Activated CD4-positive, alpha-beta T cell treated with anti-CD3 and anti-CD28 coated beads, Interleukin-10, Interleukin-2, amounts not matched to agents 100 ng/mL and 50 ng/mL, durations not matched to agents 16 hours and 8 hours (primary cell): Measurements from ENCODE around the gene CANT1.
A peak's percentile ranks its signal among the peaks of the same experiment; 100 is the strongest.

ENCODE experiments used
- DNase-seq: peaks from one replicate; pipeline ENCODE4 v3.0.0-alpha.2; 2020

Gene CANT1

GRCh38 chr17:78993981-78994671, 15.4 kb downstream of the CANT1 start:
- DNase-seq, result no peak

- peak; percentile 52 for DNase-seq
Observed at GRCh38 chr17:78993241-78993956, 16.2 kb downstream of the CANT1 start.

GRCh38 chr17:78992542-78993212, 16.9 kb downstream of the CANT1 start:
- DNase-seq, result no peak

DNA sequence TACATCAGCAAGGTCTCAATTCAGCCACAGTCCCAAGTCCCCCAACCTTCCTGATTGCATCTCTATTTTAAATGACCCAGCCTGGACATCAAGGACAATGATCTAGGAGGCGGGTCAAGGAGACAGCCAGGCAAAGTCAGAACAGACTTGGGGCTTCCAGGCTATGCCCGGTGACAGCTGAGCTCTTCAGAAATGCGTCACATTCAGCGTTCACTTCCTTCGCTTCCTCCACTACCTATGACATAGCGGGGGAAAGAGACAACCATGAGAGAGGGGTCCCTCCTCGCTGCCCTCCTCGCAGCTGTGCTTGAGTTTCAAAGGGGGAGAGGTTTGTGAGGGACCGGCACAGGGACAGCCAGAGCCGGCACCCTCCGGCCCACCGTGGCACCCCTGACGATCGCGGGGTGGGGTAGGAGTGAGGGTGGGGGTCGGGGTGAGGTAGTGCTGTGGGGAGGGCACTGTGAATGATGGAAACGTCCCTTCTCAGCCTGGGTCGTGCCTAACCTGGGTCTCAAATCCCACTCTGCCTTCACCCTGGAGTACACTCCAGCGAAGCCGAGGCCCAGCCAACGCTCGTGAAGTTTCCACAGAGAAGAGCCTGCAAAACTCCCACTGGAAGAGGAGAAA, 17.5 kb downstream of the CANT1 start:
- DNase-seq, result no peak

DNA sequence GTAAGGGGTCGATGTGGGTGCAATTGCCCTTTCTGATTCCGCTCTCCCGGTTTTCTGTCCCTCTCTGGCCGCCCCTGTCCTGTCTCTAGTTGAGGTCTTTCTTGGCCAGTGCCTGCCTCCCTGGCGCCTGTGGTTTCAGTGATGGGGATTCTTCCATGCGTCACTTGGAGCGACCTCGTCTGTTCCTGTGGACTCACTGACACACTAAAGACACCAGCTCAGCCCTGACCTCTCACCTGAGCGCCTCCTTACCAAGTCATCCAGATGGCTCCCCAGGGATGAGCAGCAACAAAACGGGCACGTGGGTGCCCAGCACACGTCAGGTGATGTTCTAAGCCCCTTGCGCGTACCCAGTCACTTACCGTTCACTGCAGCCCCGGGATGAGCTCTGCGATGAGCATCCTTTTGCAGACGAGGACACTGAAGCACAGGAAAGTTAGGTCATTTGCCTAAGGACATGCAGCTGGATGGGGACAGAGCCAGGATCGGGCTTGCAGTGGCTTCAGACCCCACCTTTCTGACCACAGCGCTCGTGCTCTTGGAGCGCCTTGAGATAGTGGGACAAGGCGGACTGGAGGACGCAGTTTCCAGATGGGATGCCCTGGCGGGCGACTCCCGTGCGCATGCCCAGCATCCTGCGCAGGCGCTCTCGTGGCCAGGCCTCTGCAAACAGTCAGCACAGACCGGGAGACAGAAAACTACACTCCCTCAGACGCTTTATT, 18.4 kb downstream of the CANT1 start:
- no peak for DNase-seq

- no peak for DNase-seq
Observed at GRCh38 chr17:78990349-78991016, 19.1 kb downstream of the CANT1 start.

DNA sequence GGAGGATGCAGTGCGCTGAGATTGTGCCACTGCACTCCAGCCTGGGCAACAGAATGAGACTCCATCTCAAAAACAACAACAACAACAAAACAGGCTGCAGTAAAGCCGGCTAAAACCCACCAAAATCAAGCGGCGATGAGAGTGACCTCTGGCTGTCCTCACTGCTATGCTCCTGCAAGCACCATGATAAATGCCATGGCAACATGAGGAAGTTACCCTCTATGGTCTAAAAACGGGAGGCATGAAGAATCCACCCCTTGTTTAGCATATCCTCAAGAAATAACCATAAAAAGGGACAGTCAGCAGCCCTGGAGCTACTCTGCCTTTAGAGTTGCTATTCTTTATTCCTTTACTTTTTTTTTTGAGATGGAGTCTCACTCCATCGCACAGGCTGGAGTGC, 21.4 kb downstream of the CANT1 start:
- DNase-seq, result no peak

- no peak for DNase-seq
Observed at GRCh38 chr17:78986649-78987328, 22.8 kb downstream of the CANT1 start.

GRCh38 chr17:78986048-78986648, 23.4 kb downstream of the CANT1 start:
- peak; percentile 26 for DNase-seq

- no peak for DNase-seq
Observed at GRCh38 chr17:78985395-78985794, 24.2 kb downstream of the CANT1 start.

DNA sequence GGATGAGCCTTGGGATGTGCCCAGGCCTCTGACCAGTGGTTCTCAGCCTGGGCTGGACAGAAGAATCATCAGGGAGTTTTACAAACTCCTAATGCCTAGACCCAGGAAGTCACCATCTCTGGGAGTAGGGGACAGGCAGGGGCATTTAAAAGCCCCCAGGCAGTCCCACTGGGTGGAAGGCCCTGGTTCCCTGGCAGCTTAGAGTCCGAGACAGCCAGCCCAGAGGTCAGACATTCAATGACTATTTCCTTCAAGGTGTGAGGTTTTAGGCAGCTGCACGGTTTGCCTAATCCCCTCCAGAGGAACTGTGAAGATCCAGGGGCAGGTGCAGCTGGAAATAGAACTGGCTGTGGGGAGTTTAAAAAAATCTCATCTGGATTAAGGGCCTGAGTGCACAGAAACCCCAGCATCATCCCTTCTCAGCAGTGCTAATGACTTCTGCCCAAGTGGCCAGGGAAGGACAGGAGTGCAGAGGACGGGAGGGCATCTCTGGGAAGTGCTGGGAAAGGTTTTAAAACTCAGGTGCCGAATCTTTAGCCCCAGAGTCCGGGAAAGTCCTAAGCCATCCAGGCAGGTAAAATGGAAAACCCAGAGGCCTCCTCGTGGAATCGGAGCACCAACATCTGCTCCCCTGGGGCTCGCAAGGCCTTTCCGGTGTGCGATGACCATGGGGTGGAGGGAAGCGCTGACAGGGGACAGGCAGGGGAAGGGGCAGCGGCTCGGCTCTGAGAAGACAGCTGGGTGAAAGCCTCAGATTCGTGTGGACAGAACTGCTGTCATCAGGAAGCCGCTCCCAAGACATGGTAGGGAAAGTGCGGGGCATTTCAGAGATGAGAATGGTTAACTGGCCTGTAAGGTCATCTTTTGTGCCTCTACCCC, 28.3 kb downstream of the CANT1 start:
- no peak for DNase-seq

- no peak for DNase-seq
Observed at GRCh38 chr17:78980624-78980972, 29.0 kb downstream of the CANT1 start.

DNA sequence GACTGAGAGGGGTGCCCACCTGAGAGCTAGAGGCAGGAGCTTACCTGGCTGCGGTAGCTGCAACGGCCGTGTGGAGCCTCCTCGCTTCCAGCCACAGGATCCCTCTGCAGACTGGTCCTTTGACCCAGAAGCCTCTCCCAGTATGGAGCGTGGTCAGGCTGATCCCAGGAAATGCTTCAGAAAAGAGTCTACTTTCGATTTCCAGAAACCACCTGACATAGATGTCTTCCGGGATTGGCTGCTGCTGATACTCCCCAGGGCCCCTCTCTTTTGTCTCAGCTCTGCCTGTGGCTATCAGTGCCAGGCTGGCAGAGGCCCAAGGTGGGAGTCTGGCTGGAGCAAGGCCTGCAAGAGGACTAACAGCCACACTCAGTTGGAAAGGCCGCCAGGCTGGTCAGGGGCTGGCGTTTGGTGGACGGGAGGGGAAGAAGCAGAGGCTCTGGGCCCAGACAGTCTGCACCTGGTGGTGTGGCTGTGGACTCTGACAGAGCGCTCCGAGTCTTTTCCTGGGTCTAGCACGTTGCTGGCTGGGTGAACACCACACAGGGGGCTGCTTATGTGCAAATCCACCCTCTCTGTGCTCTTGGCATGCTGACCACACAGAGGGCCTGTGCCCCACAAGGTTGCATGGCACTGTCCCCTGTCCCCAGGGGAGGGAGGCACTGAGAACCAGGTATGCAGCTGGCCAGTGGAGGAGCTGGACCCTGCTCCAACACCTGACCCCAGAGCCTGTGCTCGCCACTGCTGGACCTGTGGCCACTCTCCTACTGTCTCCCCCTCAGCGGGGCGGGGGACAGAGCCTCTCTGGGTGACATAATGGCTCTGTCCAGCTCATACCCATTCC, 29.6 kb downstream of the CANT1 start, which contains the start of gene LGALS3BP:
Gene LGALS3BP, minus strand, starts transcription at position 144 of the 844 bp plus-strand sequence. CDS start 2,732 bp downstream, outside the sequence.
- DNase-seq, result peak; percentile 39

DNA sequence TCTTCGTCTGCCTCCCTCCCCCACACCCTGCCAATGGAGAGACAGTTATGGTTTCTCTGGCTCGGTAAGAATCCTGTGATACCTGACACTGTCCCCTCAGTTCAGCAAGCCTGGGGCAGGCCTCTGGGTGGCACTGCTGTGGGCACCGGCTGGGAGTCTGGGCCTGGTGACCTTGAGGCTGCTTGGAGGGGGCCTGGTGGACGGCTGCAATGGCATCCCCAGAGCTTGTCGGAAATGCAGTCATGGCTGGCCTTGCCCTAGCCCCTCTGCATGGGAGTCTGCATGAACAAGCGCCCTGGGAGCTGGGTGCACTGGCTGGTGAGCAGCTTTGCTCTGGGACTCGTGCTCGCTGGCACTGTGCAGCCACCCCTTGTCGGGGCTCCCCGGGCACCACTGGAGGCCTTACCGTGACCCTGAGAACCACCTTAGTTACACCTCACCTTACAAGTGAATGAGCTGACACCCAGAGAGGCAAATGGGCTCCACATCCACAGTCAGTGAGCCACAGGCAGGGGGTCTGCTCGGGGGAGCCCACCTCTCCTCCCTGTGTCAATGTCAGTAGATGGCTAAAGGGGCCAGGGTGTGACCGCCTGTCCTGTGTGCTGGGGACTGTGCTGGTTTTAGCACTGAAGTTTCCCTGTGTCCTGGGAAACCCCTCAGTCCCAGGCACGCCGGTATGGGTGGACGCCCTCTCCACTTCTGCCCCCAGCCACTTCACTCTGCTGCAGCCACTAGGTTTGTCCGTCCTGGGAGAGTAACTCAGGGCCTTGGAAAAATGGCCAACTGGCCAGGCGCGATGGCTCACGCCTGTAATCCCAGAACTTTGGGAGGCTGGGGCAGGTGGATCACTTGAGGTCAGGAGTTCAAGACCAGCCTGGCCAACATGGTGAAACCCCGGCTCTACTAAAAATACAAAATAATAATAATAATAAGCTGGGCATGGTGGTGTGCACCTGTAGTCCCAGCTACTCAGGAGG, 31.3 kb downstream of the CANT1 start:
- DNase-seq, result no peak

DNA sequence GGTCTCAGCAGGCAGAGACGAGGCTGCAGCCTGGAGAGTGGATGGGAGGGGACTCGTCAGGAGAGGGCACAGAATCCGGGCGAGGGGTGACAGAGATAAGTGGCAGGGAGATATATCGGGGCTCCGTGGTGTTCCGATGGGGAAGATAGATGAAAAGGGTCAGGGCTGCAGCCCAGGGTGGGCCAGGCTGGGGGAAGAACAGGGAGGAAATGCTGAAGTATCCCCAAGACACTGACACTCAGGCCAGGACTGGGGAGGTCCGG, 32.0 kb downstream of the CANT1 start:
- DNase-seq, result no peak

DNA sequence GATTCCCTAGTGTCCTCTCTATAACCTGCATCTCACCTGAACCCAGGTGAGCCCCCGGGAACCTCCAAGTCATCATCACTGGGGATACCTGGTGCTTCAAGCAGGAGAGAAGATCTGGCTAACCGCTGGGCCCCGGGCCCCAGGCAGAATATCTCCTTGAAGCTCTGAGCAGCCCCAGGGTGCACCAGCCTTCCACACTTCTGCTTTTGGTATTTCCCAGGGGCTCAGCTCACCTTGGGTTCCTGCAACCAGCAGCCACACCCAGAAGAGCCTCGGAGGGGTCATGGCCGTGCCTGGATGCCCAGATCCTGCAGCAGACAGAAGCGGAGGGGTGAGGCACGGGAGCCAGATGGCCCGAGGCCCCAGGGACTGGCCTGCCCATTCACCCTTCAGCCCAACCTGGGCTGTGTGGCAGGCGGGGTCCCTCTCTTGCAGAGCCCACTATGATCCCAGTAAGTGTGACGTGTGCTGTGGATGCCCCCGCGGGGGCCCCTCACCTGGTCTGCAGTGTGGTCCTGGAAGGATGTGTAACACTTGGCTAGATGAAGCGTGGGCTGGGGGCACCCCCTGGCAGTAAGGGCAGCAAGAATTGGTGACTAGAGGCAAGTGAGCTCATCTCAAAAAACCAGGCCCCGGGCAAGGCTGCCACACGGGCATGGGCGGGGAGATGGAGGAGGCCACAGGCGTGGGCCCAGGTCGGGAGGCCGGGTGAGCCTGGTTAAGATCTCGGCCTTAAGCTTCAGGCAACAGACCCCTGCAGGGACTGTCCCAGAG, 32.5 kb downstream of the CANT1 start:
- DNase-seq, result no peak
